ENCODE data around the gene ENPEP.

ENPEP gene

DNA sequence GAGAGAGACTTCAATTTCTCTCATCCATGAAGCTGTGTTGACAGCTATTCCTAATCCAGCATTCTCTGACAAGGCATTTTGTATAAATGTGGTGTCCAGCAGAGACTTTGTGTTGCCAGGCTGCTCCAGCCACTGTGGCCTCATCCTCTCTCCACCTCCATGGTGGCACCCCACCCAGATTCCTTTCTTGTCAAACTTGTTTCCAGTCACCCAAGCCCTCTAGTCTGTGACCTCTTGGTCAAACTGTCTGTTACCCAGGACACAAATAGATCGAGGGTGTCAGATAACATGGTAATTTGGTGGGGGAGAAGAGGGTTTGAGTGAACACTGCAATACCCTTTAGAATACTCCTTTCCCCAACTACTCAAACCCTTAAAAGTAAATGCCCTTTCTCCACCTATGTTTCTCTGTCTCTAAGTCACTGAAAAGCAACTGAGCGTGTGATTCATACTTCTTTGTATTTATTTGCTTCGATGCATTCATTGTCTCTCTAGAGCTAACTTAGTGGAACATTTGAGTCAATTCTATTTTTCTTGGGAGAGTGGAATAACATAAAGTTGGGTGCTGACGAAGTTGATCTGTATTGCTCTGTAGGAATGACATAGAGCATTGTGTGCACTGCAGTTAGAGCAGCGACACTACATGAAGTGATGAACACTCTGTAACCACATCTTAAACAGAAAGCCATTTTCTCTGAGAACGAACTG, 133.2 kb downstream of the ENPEP start:
- in situ Hi-C loops (cut with MboI; ENCODE audit: low sequenced_read_pairs, unreplicated experiment), result no loop called here
- DNase-seq (ENCODE audit: low spot score), result no peak
- TF ChIP-seq, protein P1, sequence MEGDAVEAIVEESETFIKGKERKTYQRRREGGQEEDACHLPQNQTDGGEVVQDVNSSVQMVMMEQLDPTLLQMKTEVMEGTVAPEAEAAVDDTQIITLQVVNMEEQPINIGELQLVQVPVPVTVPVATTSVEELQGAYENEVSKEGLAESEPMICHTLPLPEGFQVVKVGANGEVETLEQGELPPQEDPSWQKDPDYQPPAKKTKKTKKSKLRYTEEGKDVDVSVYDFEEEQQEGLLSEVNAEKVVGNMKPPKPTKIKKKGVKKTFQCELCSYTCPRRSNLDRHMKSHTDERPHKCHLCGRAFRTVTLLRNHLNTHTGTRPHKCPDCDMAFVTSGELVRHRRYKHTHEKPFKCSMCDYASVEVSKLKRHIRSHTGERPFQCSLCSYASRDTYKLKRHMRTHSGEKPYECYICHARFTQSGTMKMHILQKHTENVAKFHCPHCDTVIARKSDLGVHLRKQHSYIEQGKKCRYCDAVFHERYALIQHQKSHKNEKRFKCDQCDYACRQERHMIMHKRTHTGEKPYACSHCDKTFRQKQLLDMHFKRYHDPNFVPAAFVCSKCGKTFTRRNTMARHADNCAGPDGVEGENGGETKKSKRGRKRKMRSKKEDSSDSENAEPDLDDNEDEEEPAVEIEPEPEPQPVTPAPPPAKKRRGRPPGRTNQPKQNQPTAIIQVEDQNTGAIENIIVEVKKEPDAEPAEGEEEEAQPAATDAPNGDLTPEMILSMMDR (IDR thresholded peaks at IDR 0.05; ENCODE audit: borderline replicate concordance, control extremely low read depth, extremely low read depth, insufficient read depth, missing control alignments), result no peak

DNA sequence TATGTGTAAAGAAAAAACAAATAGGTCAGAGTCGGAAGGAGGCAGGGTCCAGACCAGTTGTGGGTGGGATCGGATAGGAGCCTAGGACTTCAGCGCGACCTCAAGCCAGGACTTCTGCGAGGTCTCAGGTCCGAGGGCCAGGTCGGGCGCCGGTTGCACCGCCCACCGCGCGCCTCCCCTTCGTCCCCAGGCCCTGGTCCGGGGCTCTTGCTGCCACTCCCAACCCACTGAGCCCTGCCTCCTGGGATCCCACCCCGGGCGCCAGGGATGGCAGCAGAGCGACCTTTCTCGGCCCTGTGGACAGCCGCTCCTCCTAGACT, 134.6 kb downstream of the ENPEP start:
- TF ChIP-seq, protein P1 (IDR thresholded peaks at IDR 0.05; ENCODE audit: borderline replicate concordance, control extremely low read depth, extremely low read depth, insufficient read depth, missing control alignments), result no peak
- in situ Hi-C loops (cut with MboI; ENCODE audit: low sequenced_read_pairs, unreplicated experiment), result no loop called here
- no peak for DNase-seq (ENCODE audit: low spot score)

DNA sequence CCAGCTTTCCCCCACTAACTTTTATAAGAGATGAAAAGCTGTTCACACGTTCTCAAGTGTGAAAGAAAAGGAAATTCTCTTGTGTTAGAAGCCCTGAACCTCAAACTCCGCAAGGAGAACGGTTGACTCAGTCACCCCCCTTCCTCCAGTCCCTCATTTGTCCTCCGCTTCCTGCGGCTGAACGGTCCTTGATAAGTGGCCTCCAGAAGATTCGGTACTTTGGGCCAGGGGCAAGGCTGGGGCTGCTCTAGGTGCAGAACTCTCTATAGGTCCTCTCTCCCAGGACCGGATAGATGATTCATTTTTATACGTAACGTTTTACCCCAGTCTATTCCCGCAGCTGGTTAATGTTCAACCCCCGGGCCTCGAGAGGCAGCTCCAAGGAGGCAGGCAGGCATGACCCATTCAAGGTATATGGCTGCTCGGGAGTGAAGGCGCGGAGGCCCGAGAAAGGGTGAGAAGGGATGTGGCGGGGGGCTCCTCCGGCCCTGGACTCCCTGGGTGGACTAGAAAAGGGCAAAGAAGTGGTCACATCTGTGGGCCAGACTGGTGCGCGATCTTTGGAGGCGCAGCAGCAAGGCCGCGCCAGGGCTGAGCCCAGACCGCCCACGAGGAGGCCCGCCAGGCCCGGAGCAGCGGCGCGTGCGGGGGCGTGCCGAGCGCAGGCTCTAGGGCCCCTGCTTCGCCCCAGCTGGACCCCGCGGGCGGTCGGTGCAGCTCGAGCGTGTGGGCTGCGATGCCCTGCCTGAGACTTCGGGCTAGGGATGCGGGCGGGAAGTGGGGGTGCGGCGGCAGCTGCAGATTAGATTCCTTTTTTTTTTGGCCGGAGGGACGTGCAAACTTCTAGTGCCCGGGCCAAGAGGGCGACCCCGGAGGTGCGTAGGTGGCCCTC, 135.2 kb downstream of the ENPEP start:
- no peak for DNase-seq (ENCODE audit: low spot score)
- TF ChIP-seq, protein P1 (IDR thresholded peaks at IDR 0.05; ENCODE audit: borderline replicate concordance, control extremely low read depth, extremely low read depth, insufficient read depth, missing control alignments), result no peak
- in situ Hi-C loops (cut with MboI; ENCODE audit: low sequenced_read_pairs, unreplicated experiment), result no loop called here

DNA sequence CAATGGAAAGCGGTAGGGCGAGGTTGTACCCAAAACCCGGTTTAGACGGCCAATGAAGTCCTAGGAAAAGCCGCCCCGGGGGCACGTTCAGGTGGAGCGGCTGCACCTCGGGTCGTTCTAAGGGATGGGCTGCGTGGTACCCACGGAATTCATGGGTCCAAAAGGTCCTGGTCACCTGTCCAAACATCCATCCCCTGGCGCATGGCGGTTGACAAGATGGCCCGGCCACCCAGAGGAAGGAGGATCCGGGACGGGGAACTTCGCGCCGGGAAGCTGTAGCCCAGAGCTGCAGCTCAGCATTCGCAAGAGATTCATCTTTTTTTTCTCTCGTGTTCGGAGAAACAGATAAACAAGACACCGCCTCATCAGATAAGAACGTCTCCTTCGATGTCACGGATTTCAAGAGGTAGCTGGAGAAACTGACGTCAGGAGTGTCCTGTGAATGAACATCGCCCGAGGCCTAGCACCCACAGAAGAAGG, 136.1 kb downstream of the ENPEP start:
- TF ChIP-seq, protein P1 (IDR thresholded peaks at IDR 0.05; ENCODE audit: borderline replicate concordance, control extremely low read depth, extremely low read depth, insufficient read depth, missing control alignments), result no peak
- no peak for DNase-seq (ENCODE audit: low spot score)
- in situ Hi-C loops (cut with MboI; ENCODE audit: low sequenced_read_pairs, unreplicated experiment), result no loop called here

DNA sequence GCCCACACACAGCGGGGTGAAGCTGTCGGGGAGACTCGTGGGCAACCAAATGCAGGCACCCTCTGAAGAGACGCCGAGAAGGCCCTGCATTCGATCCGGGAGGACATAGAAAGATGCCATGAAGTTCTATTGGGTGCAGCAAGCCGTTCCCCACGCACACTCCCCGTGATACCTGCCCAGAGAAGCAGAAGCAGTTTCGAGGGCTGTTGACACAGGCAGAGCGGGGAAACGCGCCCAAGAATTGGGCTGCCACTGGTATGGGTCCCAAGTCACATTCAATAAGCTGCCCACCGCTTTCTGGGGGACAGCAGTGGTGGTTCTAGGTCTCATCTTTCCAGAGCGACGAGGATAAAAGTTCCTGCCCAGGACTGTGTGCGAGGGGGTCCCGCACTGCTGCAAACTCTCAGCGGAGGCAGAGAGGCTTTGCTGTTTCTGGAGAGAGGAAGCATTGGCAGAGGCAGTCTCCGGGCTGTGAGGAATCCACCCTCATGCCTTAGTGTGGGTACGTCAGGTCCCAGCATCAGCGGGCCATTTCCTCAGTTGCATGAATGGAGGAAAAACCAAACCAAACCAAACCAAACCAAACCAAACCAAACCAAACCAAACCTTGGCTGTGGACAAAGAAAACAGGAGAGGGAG, 136.8 kb downstream of the ENPEP start:
- DNase-seq (ENCODE audit: low spot score), result no peak
- TF ChIP-seq, protein P1 (IDR thresholded peaks at IDR 0.05; ENCODE audit: borderline replicate concordance, control extremely low read depth, extremely low read depth, insufficient read depth, missing control alignments), result no peak
- in situ Hi-C loops (cut with MboI; ENCODE audit: low sequenced_read_pairs, unreplicated experiment), result no loop called here

DNA sequence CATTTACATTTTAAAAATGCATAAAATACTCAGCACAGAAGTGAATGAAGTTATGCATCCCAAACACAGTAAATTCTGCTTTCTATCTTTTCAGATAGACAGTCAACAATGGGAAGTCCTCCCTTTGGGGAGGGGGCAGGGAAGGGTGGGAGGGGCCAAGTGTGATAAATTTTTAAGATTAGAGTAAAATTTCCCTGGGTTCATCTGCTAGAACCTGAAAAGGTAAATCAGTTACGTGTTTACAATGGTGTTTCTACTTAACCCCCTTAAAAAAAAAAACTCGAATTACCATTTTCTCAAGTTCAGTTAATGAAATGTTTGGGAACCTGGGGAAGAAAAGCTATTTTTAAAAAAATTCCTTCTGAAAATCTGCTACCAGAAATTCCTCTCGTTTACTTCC, 137.8 kb downstream of the ENPEP start:
- DNase-seq (ENCODE audit: low spot score), result no peak
- in situ Hi-C loops (cut with MboI; ENCODE audit: low sequenced_read_pairs, unreplicated experiment), result no loop called here
- TF ChIP-seq, protein P1 (IDR thresholded peaks at IDR 0.05; ENCODE audit: borderline replicate concordance, control extremely low read depth, extremely low read depth, insufficient read depth, missing control alignments), result no peak
